GM12892 (cell line): Measurements from ENCODE around the gene CALM3.

Experiments used
- POLR2A ChIP-seq: IDR thresholded peaks from 2 replicates; pipeline ENCODE4 v1.6.1; 2011; ENCODE audit warnings: low read depth, low read length, control low read depth
- POLR2AphosphoS5 ChIP-seq: IDR thresholded peaks from 2 replicates; pipeline ENCODE4 v1.6.1; 2011; ENCODE audit warnings: low read depth, low read length, control low read depth

GRCh38 chr19:46635920-46636761 is 35.0 kb downstream of the CALM3 start, which contains the start of gene GNG8:
- no peak for TF ChIP-seq POLR2AphosphoS5
- no peak for TF ChIP-seq POLR2A
